ENCODE results near the gene HMG20A.

HMG20A gene

DNA sequence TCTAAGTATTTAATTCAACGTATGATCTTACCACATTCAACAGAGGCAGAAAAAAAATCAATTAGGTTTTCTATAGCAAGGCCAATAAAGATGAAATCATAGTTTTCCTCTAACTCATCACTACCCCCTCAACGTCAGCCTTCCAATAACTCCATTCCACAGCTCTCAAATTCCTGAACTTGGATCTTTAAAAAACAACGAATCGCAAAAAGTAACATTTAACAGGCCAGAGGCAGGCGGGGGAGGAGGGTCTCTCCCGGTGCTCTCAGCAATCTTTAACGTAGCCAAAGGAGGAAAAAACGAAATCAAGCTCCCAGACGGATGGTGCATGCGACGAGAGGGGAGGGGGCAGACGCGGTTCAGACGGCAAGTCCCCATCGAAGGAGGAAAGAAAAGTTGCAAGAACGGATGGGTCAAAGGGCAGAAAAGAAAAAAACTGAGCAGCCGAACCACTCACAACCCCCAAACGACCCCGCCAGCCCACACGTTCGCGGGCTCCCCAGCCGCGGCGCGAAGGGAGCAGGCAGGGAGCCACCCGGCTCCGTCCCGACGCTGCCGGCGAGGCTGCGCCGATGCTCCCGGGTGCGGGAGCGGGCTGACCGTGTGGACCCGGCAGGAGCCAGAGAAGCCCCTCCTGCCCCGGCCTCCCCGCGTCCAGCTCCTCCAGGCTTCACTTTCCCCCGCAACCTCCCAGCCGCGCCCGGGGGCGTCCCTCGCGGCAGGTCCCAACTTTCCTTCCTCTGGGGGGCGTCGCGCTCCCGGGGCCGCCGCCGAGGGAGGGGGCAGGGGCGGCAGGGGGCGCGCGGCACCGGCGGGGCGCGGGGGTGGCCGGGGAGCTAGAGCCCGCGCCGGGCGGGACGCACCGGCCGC is 1.5 kb upstream of the HMG20A start:
- Histone ChIP-seq H3K36me3 (ENCODE audit: insufficient read depth, low read length) (no peaks in the 10 kb centered on the region), H3K9ac (ENCODE audit: low read depth, low read length) (peak overlapping the region; percentile 97), H3K4me1 (ENCODE audit: control insufficient read depth, insufficient read depth, low read length) (peaks cover 39% of the 10 kb centered on the region), H3K4me2 (ENCODE audit: low read length) (peak overlapping the region; percentile 85), H3K9me3 (replicated peaks; ENCODE audit: low read length) (no peaks in the 10 kb centered on the region), H3K27me3 (ENCODE audit: control insufficient read depth, insufficient read depth, low read length) (no peaks in the 10 kb centered on the region), H3K4me3 (ENCODE audit: low read length) (peak overlapping the region; percentile 84)

DNA sequence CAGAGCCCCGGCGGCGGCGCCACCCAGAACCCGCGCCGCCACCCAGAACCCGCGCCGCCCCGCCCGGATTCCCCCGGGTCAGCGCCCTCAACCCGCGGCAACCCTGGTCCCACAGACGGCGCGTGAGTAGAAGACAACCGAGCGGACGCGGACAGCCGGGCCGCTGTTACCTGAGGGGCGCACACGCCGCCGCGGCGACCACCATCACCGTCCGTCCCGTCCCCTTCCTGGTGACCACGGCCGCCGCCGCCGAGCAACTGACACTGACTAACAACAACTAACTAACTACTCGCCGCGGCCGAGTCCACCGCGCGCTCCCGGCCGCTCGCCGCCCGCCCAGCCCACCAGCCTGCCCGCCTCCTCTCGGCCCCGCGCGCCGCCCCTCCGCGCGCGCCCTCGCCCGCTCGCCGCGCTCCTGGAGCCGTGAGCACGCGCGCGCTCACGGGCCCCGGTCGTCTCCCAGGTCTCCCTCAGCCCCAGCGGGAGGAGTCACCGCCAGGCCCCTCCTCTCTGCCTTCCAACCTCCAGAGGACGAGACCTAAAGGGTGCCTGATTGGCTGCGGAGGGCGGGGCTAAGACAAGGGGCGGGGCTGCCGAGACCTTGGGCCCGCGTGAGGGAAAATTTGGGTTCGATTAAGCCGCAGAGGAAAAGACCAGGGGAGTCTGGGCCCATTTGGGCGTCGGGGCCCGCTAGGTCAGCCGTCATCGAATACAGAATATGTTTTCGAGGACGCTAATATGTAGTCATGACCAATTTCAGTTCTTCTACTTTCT is 665 bp upstream of the HMG20A start, which contains the start of gene PEAK1:
TSS of gene PEAK1 (minus strand) at position 269 of the 774 bp plus-strand sequence. CDS start 238,178 bp downstream, outside the sequence.
- peaks cover 39% of the 10 kb centered on the region for H3K4me1 ChIP-seq (ENCODE audit: control insufficient read depth, insufficient read depth, low read length)
- peak within 1 kb of the TSS; percentile 97 for H3K4me3 ChIP-seq (ENCODE audit: low read length)
- peak within 1 kb of the TSS; percentile 97 for H3K9ac ChIP-seq (ENCODE audit: low read depth, low read length)
- H3K36me3 ChIP-seq (ENCODE audit: insufficient read depth, low read length) = no peaks in the 10 kb centered on the region
- no peaks in the 10 kb centered on the region for H3K27me3 ChIP-seq (ENCODE audit: control insufficient read depth, insufficient read depth, low read length)
- no peaks in the 10 kb centered on the region for H3K9me3 ChIP-seq (replicated peaks; ENCODE audit: low read length)
- peak within 1 kb of the TSS; percentile 85 for H3K4me2 ChIP-seq (ENCODE audit: low read length)

DNA sequence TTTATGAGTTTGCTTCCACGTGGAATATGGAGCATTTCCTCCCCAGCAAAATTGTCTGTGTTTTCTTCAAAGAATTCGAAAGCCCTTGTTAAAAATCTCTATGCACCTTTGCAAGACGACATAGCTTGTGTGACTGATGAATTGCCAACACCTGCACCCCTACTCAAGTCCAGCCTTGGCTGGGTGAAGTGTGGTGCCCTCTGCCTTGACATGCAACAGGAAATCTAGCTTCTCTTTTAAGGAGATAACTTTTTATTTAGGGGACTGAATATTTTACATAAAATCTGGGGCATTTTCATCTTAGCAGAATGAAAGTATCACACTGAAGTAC is 647 bp downstream of the HMG20A start:
- Histone ChIP-seq H3K27me3 (ENCODE audit: control insufficient read depth, insufficient read depth, low read length) (no peaks in the 10 kb centered on the region), H3K9ac (ENCODE audit: low read depth, low read length) (peak overlapping the region; percentile 97), H3K4me1 (ENCODE audit: control insufficient read depth, insufficient read depth, low read length) (peaks cover 30% of the 10 kb centered on the region), H3K36me3 (ENCODE audit: insufficient read depth, low read length) (no peaks in the 10 kb centered on the region), H3K4me3 (ENCODE audit: low read length) (peak overlapping the region; percentile 97), H3K4me2 (ENCODE audit: low read length) (peak overlapping the region; percentile 83), H3K9me3 (replicated peaks; ENCODE audit: low read length) (no peaks in the 10 kb centered on the region)

DNA sequence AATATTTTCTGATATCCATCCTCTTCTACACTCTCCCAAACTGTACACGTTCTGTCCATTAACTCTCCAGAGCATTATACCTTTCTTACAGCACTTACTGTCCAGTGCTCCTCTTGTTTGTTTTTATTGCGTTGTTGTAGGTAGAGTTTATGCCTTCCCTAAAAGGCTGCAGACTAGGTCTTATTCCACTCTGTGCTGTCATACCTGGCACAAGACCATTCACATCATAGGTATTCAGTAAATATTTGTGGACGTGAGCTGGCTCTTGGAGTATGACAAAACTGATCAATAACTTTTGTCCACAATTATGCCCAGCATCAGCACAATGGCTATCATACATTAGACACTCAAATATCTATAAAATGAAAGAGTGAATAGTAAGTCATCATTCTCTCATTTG is 4.4 kb downstream of the HMG20A start:
- H3K27me3 ChIP-seq (ENCODE audit: control insufficient read depth, insufficient read depth, low read length) = no peaks in the 10 kb centered on the region
- no peak overlapping the region for H3K9ac ChIP-seq (ENCODE audit: low read depth, low read length)
- no peak overlapping the region for H3K4me2 ChIP-seq (ENCODE audit: low read length)
- H3K36me3 ChIP-seq (ENCODE audit: insufficient read depth, low read length) = no peaks in the 10 kb centered on the region
- H3K4me3 ChIP-seq (ENCODE audit: low read length) = no peak overlapping the region
- H3K4me1 ChIP-seq (ENCODE audit: control insufficient read depth, insufficient read depth, low read length) = peaks cover 7% of the 10 kb centered on the region
- no peaks in the 10 kb centered on the region for H3K9me3 ChIP-seq (replicated peaks; ENCODE audit: low read length)

DNA sequence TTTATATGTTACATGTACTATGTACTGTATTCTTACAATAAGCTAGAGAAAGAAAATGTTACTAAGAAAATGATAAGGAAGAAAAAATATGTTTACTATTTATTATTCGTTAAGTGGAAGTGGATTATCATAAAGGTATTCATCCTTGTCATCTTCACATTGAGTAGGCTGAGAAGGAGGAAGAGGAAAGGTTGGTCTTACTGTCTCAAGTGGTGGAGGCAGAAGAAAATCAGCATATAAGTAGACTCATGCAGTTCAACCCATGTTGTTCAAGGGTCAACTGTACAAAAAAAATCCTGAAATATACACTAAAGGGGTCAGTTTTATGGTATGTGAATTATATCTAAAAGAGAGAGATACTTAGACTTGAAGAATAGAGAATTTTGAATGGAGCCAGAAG is 5.7 kb downstream of the HMG20A start:
- H3K9ac ChIP-seq (ENCODE audit: low read depth, low read length) = no peak overlapping the region
- H3K27me3 ChIP-seq (ENCODE audit: control insufficient read depth, insufficient read depth, low read length) = no peaks in the 10 kb centered on the region
- no peak overlapping the region for H3K4me2 ChIP-seq (ENCODE audit: low read length)
- peaks cover 6% of the 10 kb centered on the region for H3K4me1 ChIP-seq (ENCODE audit: control insufficient read depth, insufficient read depth, low read length)
- H3K9me3 ChIP-seq (replicated peaks; ENCODE audit: low read length) = no peaks in the 10 kb centered on the region
- no peaks in the 10 kb centered on the region for H3K36me3 ChIP-seq (ENCODE audit: insufficient read depth, low read length)
- H3K4me3 ChIP-seq (ENCODE audit: low read length) = no peak overlapping the region

DNA sequence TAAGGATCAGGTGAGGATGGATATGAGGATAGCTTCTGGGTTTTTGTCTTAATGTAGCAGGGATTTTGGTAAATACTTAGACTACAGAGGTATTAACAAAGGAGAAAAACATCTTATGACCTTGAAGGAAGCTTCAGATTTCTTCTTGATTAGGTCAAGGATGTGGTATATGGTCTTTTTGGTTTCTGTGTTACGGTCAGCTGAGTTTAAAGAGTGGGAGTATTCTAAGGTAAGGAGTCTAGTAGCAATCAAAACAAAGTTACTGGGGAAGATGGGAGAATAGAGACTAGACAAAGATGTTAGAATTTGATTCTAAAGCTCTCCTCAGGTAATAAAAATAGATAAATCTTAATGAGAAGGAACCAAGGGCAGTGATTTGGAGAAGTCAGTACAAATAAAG is 6.2 kb downstream of the HMG20A start:
- no peak overlapping the region for H3K4me3 ChIP-seq (ENCODE audit: low read length)
- H3K4me2 ChIP-seq (ENCODE audit: low read length) = no peak overlapping the region
- H3K36me3 ChIP-seq (ENCODE audit: insufficient read depth, low read length) = no peaks in the 10 kb centered on the region
- H3K9ac ChIP-seq (ENCODE audit: low read depth, low read length) = no peak overlapping the region
- no peaks in the 10 kb centered on the region for H3K27me3 ChIP-seq (ENCODE audit: control insufficient read depth, insufficient read depth, low read length)
- peaks cover 2% of the 10 kb centered on the region for H3K4me1 ChIP-seq (ENCODE audit: control insufficient read depth, insufficient read depth, low read length)
- no peaks in the 10 kb centered on the region for H3K9me3 ChIP-seq (replicated peaks; ENCODE audit: low read length)

DNA sequence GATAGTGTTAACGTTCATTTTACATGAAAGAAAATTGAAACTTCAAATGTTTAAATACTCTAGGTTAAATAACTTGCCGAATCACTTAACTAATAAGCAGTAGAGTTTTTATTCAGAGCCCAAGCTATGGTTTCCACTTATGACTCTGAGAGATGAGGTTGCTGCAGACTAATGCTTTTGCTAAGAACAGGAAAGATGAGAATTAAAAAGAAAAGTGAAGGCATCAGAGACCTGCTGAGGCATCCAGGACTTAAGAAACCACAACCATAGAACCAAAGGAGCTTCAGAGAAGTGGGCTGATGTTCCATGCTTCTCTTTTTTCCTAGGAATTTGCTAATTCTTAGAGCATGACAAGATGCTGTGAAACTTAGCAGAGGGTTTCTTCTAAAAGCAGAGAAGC is 9.5 kb downstream of the HMG20A start:
- H3K4me2 ChIP-seq (ENCODE audit: low read length) = no peak overlapping the region
- no peaks in the 10 kb centered on the region for H3K9me3 ChIP-seq (replicated peaks; ENCODE audit: low read length)
- no peaks in the 10 kb centered on the region for H3K27me3 ChIP-seq (ENCODE audit: control insufficient read depth, insufficient read depth, low read length)
- no peak overlapping the region for H3K9ac ChIP-seq (ENCODE audit: low read depth, low read length)
- no peaks in the 10 kb centered on the region for H3K4me1 ChIP-seq (ENCODE audit: control insufficient read depth, insufficient read depth, low read length)
- H3K36me3 ChIP-seq (ENCODE audit: insufficient read depth, low read length) = no peaks in the 10 kb centered on the region
- H3K4me3 ChIP-seq (ENCODE audit: low read length) = no peak overlapping the region

DNA sequence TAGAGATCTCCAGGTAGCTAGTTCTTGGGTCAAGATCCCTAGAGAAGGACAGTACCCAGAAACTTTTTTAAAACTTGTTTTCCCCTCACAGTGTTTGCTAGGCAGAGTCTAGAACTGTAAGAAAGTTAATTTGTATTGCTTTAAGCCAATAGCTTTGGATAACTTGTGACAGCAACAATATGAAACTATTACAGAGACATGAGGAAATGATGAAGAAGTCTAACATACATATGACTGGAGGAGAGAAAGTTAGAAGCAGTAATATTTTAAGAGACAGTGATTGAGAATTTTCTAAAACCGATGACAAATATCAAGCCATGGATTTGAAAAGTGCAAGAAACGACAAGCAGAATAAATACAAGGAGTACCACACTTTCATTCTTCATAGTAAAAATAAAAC is 10.0 kb downstream of the HMG20A start:
- Histone ChIP-seq H3K4me1 (ENCODE audit: control insufficient read depth, insufficient read depth, low read length) (no peaks in the 10 kb centered on the region), H3K9ac (ENCODE audit: low read depth, low read length) (no peak overlapping the region), H3K27me3 (ENCODE audit: control insufficient read depth, insufficient read depth, low read length) (no peaks in the 10 kb centered on the region), H3K4me2 (ENCODE audit: low read length) (no peak overlapping the region), H3K9me3 (replicated peaks; ENCODE audit: low read length) (no peaks in the 10 kb centered on the region), H3K4me3 (ENCODE audit: low read length) (no peak overlapping the region), H3K36me3 (ENCODE audit: insufficient read depth, low read length) (no peaks in the 10 kb centered on the region)

DNA sequence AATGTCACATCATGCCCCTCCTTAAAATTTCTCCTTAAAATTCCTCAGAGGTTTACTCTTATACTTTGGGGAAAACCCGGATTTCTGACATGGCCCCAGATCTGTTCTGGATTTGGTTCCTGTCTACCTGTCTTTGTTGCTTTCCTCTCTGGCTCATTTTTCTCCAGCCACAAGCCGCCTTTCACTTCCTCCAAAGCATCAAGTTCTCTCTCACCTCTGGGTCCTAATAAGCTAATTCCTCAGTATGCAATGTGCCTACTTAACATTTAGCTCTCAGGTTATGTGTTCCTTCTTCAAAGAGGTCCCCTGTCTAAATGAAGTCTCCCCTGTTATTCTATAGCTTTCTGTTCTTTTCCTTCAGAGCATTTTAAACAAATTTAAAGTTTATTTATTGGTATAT is 16.1 kb downstream of the HMG20A start:
- Histone ChIP-seq H3K27me3 (ENCODE audit: control insufficient read depth, insufficient read depth, low read length) (no peaks in the 10 kb centered on the region), H3K4me3 (ENCODE audit: low read length) (no peak overlapping the region), H3K4me1 (ENCODE audit: control insufficient read depth, insufficient read depth, low read length) (peaks cover 5% of the 10 kb centered on the region), H3K9me3 (replicated peaks; ENCODE audit: low read length) (no peaks in the 10 kb centered on the region), H3K36me3 (ENCODE audit: insufficient read depth, low read length) (no peaks in the 10 kb centered on the region), H3K9ac (ENCODE audit: low read depth, low read length) (no peak overlapping the region), H3K4me2 (ENCODE audit: low read length) (no peak overlapping the region)

DNA sequence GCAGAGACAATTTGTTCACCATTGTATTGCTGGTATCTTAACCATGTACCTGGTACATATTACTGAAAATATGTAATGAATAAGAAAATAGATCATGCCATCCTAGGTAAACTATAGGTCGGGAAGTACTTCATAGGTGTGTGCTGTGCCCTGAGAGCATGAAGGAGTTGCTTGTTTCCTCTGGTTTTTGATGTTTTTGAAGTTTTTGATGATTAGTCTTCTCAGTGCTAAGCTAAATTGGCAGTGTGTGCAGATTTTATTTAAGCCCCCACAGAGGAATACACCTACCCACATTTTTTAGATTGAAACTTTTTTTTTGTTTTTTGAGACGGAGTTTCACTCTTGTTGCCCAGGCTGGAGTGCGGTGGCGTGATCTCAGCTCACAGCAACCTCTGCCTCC is 16.6 kb downstream of the HMG20A start:
- no peak overlapping the region for H3K9ac ChIP-seq (ENCODE audit: low read depth, low read length)
- no peaks in the 10 kb centered on the region for H3K9me3 ChIP-seq (replicated peaks; ENCODE audit: low read length)
- no peaks in the 10 kb centered on the region for H3K36me3 ChIP-seq (ENCODE audit: insufficient read depth, low read length)
- no peak overlapping the region for H3K4me3 ChIP-seq (ENCODE audit: low read length)
- peaks cover 5% of the 10 kb centered on the region for H3K4me1 ChIP-seq (ENCODE audit: control insufficient read depth, insufficient read depth, low read length)
- H3K4me2 ChIP-seq (ENCODE audit: low read length) = no peak overlapping the region
- H3K27me3 ChIP-seq (ENCODE audit: control insufficient read depth, insufficient read depth, low read length) = no peaks in the 10 kb centered on the region

DNA sequence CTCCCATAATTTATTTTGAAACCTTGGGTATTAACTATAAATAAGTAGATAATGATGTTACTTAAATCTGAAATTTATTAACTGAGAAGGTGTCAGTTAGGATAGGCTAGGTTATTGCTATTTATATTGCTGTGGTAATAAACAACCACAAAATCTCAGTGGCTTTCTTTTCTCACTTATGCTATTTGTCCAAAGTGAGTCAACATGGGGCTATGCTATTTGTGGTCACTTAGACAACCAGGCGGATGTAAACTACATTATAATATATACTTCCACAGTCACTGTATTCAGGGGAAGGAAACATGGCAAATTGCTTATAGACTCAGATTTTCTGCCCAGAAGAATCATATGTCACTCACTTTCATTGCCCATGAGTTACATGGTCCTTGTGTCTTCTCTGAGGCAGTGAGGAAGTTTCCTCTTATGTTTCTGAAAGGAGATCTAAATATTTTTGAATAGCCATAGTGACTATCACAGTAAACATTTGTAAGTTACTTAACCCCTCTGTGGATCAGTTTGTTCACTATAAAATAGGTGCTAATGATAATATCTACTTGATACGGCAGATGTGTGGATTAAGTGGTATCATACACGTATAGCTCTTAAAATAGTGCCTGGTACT is 19.8 kb downstream of the HMG20A start:
- Histone ChIP-seq H3K4me2 (ENCODE audit: low read length) (no peak overlapping the region), H3K9me3 (replicated peaks; ENCODE audit: low read length) (no peaks in the 10 kb centered on the region), H3K4me3 (ENCODE audit: low read length) (no peak overlapping the region), H3K4me1 (ENCODE audit: control insufficient read depth, insufficient read depth, low read length) (peaks cover 5% of the 10 kb centered on the region), H3K9ac (ENCODE audit: low read depth, low read length) (no peak overlapping the region), H3K27me3 (ENCODE audit: control insufficient read depth, insufficient read depth, low read length) (no peaks in the 10 kb centered on the region), H3K36me3 (ENCODE audit: insufficient read depth, low read length) (no peaks in the 10 kb centered on the region)

Data from skeletal muscle satellite cell (primary cell).